ENCODE data around the gene MAN2A2. TPM values are rescaled to one million over a fixed set of nuclear protein-coding genes. Genes with fewer than 3 reads are reported as not detected.

MAN2A2 gene
- total and polyA plus RNA-seq, 2 donors (not counting 3 experiments of a cell fraction or from before 2014, with no cell fraction given): 60.9 to 77.7 TPM

- DNase-seq (ENCODE audit: low read depth, low spot score) (no peak), FAIRE-seq (no peak)
- POLR2A ChIA-PET: interaction anchor here (0.7 kb wide), 1 partner anchor 32 kb away, joined by 3 read pairs; no protein-coding TSS in a partner anchor
- H3K79me2 ChIP-seq (ENCODE audit: control insufficient read depth, insufficient read depth, low read length): no peaks in the 10 kb centered on the region
- no peaks in the 10 kb centered on the region for H3K27me3 ChIP-seq (ENCODE audit: control insufficient read depth in 2 of 2, insufficient read depth in 2 of 2, low read length in 2 of 2)
- no TSS peak for BruUV-seq (replicated peaks)
- dilution Hi-C loops (cut with MboI; ENCODE audit: extremely low pct_ligation_motif_present, low sequenced_read_pairs) (no loop called here), intact Hi-C loops (cut with micrococcal nuclease) (no loop called here)
- CTCF ChIA-PET: interaction anchor here (1.3 kb wide), 1 partner anchor 18 kb away, joined by 3 read pairs; the partner anchor contains the start of gene HDDC3
- H3K4me2 ChIP-seq (ENCODE audit: insufficient read depth, low read length): no peak overlapping the region
- H3K4me1 ChIP-seq (ENCODE audit: control insufficient read depth, extremely low read depth, insufficient read depth, low read length): peaks cover 16% of the 10 kb centered on the region
- H2AFZ ChIP-seq (ENCODE audit: low read depth, low read length): no peak overlapping the region
- no peak overlapping the region for H3K27ac ChIP-seq (ENCODE audit: insufficient read depth, low read depth, low read length)
- TF ChIP-seq POLR2A (IDR thresholded peaks at IDR 0.05; ENCODE audit: low read depth, low read length): no peak
- TF ChIP-seq MYC (IDR thresholded peaks at IDR 0.05; ENCODE audit: low read depth, low read length): no peak
- TF ChIP-seq JUN (IDR thresholded peaks at IDR 0.05; ENCODE audit: borderline replicate concordance, insufficient read depth, insufficient read length, low read depth): no peak
- H3K9me3 ChIP-seq (replicated peaks; ENCODE audit: control insufficient read depth, insufficient read depth, low read length): no peaks in the 10 kb centered on the region
- H3K9me1 ChIP-seq (replicated peaks; ENCODE audit: control insufficient read depth, extremely low read depth, insufficient read depth, low read length): no peaks in the 10 kb centered on the region
- H3K36me3 ChIP-seq (ENCODE audit: control insufficient read depth in 2 of 2, extremely low read depth in 1 of 2, insufficient read depth in 2 of 2, low read length in 2 of 2): peaks cover 21 to 61% of the 10 kb centered on the region in 2 experiments
- H4K20me1 ChIP-seq (replicated peaks; ENCODE audit: control insufficient read depth, extremely low read depth, insufficient read depth, low read length): no peaks in the 10 kb centered on the region
- no peak overlapping the region for H3K4me3 ChIP-seq (replicated peaks in 1 of 3; ENCODE audit: insufficient read depth in 1 of 3, low read depth in 1 of 3, low read length in 3 of 3)
- no peak overlapping the region for H3K9ac ChIP-seq (replicated peaks; ENCODE audit: extremely low read depth, insufficient read depth, low read length)
These were observed 47.6 kb downstream of the MAN2A2 start for GRCh38 chr15:90950676-90951075.

DNA sequence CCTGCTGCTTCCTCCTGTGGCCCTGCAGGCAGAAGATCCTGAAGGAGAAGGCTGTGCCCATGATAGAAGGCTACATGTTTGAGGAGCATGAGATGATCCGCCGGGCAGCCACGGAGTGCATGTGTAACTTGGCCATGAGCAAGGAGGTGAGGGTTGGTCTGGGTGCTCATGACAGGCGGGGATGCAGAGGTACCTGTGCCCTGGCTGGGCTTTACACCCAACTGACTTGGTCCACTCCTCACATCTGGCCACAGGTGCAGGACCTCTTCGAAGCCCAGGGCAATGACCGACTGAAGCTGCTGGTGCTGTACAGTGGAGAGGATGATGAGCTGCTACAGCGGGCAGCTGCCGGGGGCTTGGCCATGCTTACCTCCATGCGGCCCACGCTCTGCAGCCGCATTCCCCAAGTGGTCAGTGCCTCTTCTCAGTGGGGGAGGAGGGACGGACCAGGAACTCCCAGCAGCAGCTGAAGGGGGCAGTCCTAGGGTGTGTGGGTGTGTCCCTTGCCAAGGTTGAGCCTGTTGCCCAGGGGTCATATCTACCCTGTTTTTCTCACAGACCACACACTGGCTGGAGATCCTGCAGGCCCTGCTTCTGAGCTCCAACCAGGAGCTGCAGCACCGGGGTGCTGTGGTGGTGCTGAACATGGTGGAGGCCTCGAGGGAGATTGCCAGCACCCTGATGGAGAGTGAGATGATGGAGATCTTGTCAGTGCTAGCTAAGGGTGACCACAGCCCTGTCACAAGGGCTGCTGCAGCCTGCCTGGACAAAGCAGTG lies 50.0 kb downstream of the MAN2A2 start:
- Histone ChIP-seq H3K9ac (replicated peaks; ENCODE audit: extremely low read depth, insufficient read depth, low read length) (no peak overlapping the region), H3K36me3 (ENCODE audit: control insufficient read depth in 2 of 2, extremely low read depth in 1 of 2, insufficient read depth in 2 of 2, low read length in 2 of 2) (peaks cover 14 to 42% of the 10 kb centered on the region in 2 experiments), H3K4me3 (replicated peaks in 1 of 3; ENCODE audit: insufficient read depth in 1 of 3, low read depth in 1 of 3, low read length in 3 of 3) (no peak overlapping the region), H3K9me3 (replicated peaks; ENCODE audit: control insufficient read depth, insufficient read depth, low read length) (no peaks in the 10 kb centered on the region), H2AFZ (ENCODE audit: low read depth, low read length) (no peak overlapping the region), H4K20me1 (replicated peaks; ENCODE audit: control insufficient read depth, extremely low read depth, insufficient read depth, low read length) (no peaks in the 10 kb centered on the region), H3K79me2 (ENCODE audit: control insufficient read depth, insufficient read depth, low read length) (peaks cover 3% of the 10 kb centered on the region), H3K4me2 (ENCODE audit: insufficient read depth, low read length) (no peak overlapping the region), H3K4me1 (ENCODE audit: control insufficient read depth, extremely low read depth, insufficient read depth, low read length) (peaks cover 23% of the 10 kb centered on the region), H3K9me1 (replicated peaks; ENCODE audit: control insufficient read depth, extremely low read depth, insufficient read depth, low read length) (no peaks in the 10 kb centered on the region), H3K27ac (ENCODE audit: insufficient read depth, low read depth, low read length) (no peak overlapping the region), H3K27me3 (ENCODE audit: control insufficient read depth in 2 of 2, insufficient read depth in 2 of 2, low read length in 2 of 2) (no peaks in the 10 kb centered on the region)
- ChIA-PET POLR2A (interaction anchor here (0.6 to 0.7 kb wide), 2 partner anchors 35 to 1944 kb away, joined by 3 read pairs; no protein-coding TSS in a partner anchor), CTCF (interaction anchor here (0.8 kb wide), 1 partner anchor 318 kb away, joined by 3 read pairs; no protein-coding TSS in a partner anchor)
- no peak for FAIRE-seq
- TF ChIP-seq CTCF (IDR thresholded peaks at IDR 0.05; ENCODE audit: extremely low read depth in 1 of 2, insufficient read depth in 1 of 2, low read depth in 1 of 2, low read length in 2 of 2) (no peak), POLR2A (IDR thresholded peaks at IDR 0.05; ENCODE audit: low read depth, low read length) (no peak), FOS (IDR thresholded peaks at IDR 0.05; ENCODE audit: borderline replicate concordance, insufficient read depth, low read length) (no peak), EZH2 (IDR thresholded peaks at IDR 0.05; ENCODE audit: borderline replicate concordance, low read depth, low read length, severe bottlenecking) (no peak), GATA2 (IDR thresholded peaks at IDR 0.05; ENCODE audit: insufficient read depth, insufficient read length, low read depth, low read length) (no peak), JUN (IDR thresholded peaks at IDR 0.05; ENCODE audit: borderline replicate concordance, insufficient read depth, insufficient read length, low read depth) (no peak), MYC (IDR thresholded peaks at IDR 0.05; ENCODE audit: low read depth, low read length) (no peak), POLR2AphosphoS5 (IDR thresholded peaks at IDR 0.05; ENCODE audit: insufficient read depth, low read depth, low read length) (no peak)
- TF ChIP-seq, protein P1, sequence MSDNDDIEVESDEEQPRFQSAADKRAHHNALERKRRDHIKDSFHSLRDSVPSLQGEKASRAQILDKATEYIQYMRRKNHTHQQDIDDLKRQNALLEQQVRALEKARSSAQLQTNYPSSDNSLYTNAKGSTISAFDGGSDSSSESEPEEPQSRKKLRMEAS (IDR thresholded peaks at IDR 0.05; ENCODE audit: insufficient read depth, insufficient read length): no peak
- BruUV-seq (replicated peaks): no TSS peak
- dilution Hi-C loops (cut with MboI; ENCODE audit: extremely low pct_ligation_motif_present, low sequenced_read_pairs): no loop called here
- no peak for DNase-seq (ENCODE audit: low read depth, low spot score)
- intact Hi-C loops (cut with micrococcal nuclease): no loop called here
